HCT116 (cell line): ENCODE results near the gene ITK.

ENCODE experiments used
- CEBPB ChIP-seq: IDR thresholded peaks from 2 replicates; pipeline ENCODE4 v1.6.1; 2012; ENCODE audit warnings: low read depth
- EGR1 ChIP-seq: IDR thresholded peaks from 2 replicates; pipeline ENCODE4 v1.6.1; 2012; ENCODE audit warnings: low read depth
- EZH2 ChIP-seq: fragments of 200-600 bp; sonication (generic); IDR thresholded peaks from 2 replicates; pipeline ENCODE4 v1.6.1; 2017; ENCODE audit warnings: antibody characterized with exemption, mixed run types
- JUND ChIP-seq: IDR thresholded peaks from 2 replicates; pipeline ENCODE4 v1.6.1; 2012
- POLR2A ChIP-seq: IDR thresholded peaks from 2 replicates; pipeline ENCODE4 v1.7.0; 2011; ENCODE audit warnings: borderline replicate concordance; ENCODE audit not compliant: insufficient read depth, insufficient read length; ENCODE audit errors: extremely low read depth
- RAD21 ChIP-seq: IDR thresholded peaks from 2 replicates; pipeline ENCODE4 v1.6.1; 2012; ENCODE audit warnings: low read depth, mild to moderate bottlenecking
- SIN3A ChIP-seq: IDR thresholded peaks from 2 replicates; pipeline ENCODE4 v1.6.1; 2012; ENCODE audit warnings: low read depth
- SP1 ChIP-seq: IDR thresholded peaks from 2 replicates; pipeline ENCODE4 v1.6.1; 2012; ENCODE audit warnings: low read depth
- TCF7L2 ChIP-seq: IDR thresholded peaks from 2 replicates; pipeline ENCODE4 v1.7.0; 2011; ENCODE audit warnings: borderline replicate concordance, inconsistent platforms; ENCODE audit not compliant: insufficient read depth, insufficient read length; ENCODE audit errors: extremely low read depth
- ZNF274 ChIP-seq: fragments of 200-500 bp; sonication (Bioruptor generic); IDR thresholded peaks from 2 replicates; pipeline ENCODE4 v1.6.1; 2014; ENCODE audit warnings: mild to moderate bottlenecking, low read depth, low read length, inconsistent platforms
- TF ChIP-seq, protein P1 (sequence below): IDR thresholded peaks from 2 replicates; pipeline ENCODE4 v1.6.1; 2012; ENCODE audit warnings: low read depth
- TF ChIP-seq, protein P2 (sequence below), 3 experiments: fragments of 200-600 bp in 1 of 3; sonication (generic) in 1 of 3; IDR thresholded peaks in 2 of 3; conservative IDR thresholded peaks in 1 of 3; 2 replicates each; pipeline ENCODE4 v1.5.1; 2012 to 2017; ENCODE audit warnings: low read depth in 2 of 3, low read length in 2 of 3, antibody characterized with exemption in 1 of 3, borderline replicate concordance in 1 of 3, control low read depth in 1 of 3, mild to moderate bottlenecking in 1 of 3, mixed read lengths in 1 of 3, mixed run types in 1 of 3, moderate library complexity in 1 of 3; ENCODE audit not compliant: insufficient read depth in 1 of 3
- TF ChIP-seq, protein P3 (sequence below): IDR thresholded peaks from 2 replicates; pipeline ENCODE4 v1.6.1; 2012

DNA sequence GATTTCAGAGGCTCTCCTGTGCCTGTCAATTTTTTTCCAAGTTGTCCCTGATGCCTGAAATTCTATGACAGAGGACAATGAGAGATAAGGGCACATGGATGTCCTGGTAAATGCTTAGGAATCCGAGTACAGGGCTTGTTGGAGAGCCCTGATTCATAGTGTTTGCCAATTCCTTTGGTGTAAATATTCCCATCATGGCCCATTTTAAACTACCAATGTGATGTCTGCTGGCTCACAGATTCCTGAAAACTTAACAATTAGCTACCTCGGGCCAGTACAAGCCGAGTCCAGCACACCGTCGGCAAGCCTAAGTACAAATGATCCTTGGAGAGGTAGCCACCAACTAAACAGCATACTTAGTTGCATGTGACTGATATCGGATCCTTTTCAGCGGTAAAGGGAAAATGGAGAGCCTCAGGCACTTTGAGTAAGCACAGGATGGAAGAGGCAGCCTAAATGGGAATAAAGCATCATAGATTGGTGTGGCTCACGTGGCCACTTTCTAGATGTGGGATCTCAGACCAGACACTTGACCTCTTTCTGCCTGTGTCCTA is 3.6 kb downstream of the ITK start:
- TF ChIP-seq, protein P1, sequence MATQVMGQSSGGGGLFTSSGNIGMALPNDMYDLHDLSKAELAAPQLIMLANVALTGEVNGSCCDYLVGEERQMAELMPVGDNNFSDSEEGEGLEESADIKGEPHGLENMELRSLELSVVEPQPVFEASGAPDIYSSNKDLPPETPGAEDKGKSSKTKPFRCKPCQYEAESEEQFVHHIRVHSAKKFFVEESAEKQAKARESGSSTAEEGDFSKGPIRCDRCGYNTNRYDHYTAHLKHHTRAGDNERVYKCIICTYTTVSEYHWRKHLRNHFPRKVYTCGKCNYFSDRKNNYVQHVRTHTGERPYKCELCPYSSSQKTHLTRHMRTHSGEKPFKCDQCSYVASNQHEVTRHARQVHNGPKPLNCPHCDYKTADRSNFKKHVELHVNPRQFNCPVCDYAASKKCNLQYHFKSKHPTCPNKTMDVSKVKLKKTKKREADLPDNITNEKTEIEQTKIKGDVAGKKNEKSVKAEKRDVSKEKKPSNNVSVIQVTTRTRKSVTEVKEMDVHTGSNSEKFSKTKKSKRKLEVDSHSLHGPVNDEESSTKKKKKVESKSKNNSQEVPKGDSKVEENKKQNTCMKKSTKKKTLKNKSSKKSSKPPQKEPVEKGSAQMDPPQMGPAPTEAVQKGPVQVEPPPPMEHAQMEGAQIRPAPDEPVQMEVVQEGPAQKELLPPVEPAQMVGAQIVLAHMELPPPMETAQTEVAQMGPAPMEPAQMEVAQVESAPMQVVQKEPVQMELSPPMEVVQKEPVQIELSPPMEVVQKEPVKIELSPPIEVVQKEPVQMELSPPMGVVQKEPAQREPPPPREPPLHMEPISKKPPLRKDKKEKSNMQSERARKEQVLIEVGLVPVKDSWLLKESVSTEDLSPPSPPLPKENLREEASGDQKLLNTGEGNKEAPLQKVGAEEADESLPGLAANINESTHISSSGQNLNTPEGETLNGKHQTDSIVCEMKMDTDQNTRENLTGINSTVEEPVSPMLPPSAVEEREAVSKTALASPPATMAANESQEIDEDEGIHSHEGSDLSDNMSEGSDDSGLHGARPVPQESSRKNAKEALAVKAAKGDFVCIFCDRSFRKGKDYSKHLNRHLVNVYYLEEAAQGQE = no peak
- TF ChIP-seq SP1 = no peak
- TF ChIP-seq, protein P2, sequence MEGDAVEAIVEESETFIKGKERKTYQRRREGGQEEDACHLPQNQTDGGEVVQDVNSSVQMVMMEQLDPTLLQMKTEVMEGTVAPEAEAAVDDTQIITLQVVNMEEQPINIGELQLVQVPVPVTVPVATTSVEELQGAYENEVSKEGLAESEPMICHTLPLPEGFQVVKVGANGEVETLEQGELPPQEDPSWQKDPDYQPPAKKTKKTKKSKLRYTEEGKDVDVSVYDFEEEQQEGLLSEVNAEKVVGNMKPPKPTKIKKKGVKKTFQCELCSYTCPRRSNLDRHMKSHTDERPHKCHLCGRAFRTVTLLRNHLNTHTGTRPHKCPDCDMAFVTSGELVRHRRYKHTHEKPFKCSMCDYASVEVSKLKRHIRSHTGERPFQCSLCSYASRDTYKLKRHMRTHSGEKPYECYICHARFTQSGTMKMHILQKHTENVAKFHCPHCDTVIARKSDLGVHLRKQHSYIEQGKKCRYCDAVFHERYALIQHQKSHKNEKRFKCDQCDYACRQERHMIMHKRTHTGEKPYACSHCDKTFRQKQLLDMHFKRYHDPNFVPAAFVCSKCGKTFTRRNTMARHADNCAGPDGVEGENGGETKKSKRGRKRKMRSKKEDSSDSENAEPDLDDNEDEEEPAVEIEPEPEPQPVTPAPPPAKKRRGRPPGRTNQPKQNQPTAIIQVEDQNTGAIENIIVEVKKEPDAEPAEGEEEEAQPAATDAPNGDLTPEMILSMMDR (IDR thresholded peaks at IDR 0.05 in 2 of 3, conservative IDR thresholded peaks at IDR 0.05 in 1 of 3; ENCODE audit: borderline replicate concordance in 1 of 3, insufficient read depth in 1 of 3, low read depth in 2 of 3, low read length in 2 of 3) = no peak
- TF ChIP-seq CEBPB = no peak
- TF ChIP-seq EGR1 = no peak
- no peak for TF ChIP-seq POLR2A
- TF ChIP-seq TCF7L2 = no peak
- no peak for TF ChIP-seq ZNF274
- no peak for TF ChIP-seq SIN3A
- no peak for TF ChIP-seq EZH2
- TF ChIP-seq RAD21 = no peak
- no peak for TF ChIP-seq JUND
- TF ChIP-seq, protein P3, sequence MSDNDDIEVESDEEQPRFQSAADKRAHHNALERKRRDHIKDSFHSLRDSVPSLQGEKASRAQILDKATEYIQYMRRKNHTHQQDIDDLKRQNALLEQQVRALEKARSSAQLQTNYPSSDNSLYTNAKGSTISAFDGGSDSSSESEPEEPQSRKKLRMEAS = no peak
